ENCODE data around the gene CFDP1.

DNA sequence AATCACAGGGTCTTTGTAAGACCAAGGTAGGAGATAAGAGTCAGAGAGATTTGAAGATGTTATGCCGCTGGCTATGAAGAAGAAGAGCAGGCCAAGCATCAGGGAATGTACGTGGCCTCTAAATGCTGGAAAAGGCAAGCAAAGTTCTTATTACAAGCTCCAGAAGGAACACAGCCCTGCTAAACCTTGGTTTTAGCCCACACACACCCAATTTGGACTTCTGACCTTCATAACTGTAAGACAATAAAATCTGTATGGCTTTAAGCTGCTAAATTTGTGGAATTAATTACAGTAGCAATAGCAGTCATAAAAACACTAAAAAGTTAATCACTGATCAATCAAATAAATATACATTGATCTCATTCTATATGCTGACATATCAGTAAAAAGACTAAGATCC is 25.1 kb upstream of the CFDP1 start:
- no peak for TF ChIP-seq POLR2AphosphoS5 (IDR thresholded peaks at IDR 0.05; ENCODE audit: low read depth, low read length)
- TF ChIP-seq SIN3A (IDR thresholded peaks at IDR 0.05; ENCODE audit: borderline replicate concordance, insufficient read depth, low read length), result no peak

Measured in PFSK-1 (cell line).